GM18907 (cell line): ENCODE data around the gene CCDC182.

Source experiments
- ATAC-seq: cut with Tn5 transposase; IDR thresholded peaks from one replicate; pipeline ENCODE4 v1.9.1; 2021; ENCODE audit warnings: mild to moderate bottlenecking, moderate library complexity; ENCODE audit not compliant: unreplicated experiment

The CCDC182 gene

DNA sequence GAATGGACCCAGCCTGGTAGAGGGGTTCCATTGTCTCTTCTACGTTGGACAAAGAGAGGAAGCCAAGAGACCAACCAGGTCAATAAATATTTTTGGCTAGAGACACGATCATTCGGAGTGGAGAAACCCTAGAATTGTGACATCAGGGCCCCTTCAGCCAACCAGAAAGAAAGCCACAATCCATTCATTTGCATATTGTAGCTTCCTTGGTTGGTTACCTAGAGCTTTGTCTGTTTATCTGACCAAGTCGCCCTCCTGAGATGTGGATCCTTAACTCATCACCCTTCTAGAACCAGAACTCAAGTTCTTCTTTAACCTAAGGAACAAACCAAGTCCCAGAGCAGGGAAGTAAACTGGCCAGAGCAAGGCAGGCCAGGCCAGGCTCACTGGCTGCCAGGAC lies at the start of gene CCDC182:
Gene CCDC182, minus strand, starts transcription at position 58 of the 400 bp plus-strand sequence. Its CDS starts 27 bp downstream, at position 31.
- ATAC-seq, result no peak

- ATAC-seq, result no peak
Observed at GRCh38 chr17:57794841-57795240, 49.7 kb upstream of the CCDC182 start.

DNA sequence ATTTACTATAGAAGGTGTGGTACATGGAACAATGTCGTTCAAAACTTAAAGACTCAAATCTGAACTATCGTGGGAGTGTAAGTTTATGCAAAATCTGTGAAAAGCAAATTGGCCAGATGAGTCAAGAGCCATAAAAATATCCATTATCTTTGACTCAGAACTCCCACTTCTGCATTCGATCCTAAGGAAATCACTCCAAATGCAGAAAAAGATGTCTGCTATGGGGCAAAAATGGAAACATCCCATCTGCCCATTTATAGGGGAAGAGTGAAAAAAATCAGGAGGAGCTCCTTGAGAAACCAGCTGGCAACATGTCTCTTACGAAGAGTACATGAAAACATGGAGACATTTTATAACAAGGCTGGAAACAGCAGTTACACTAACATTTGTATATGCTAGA lies 43.6 kb upstream of the CCDC182 start:
- no peak for ATAC-seq

GRCh38 chr17:57785022-57785421 lies 39.9 kb upstream of the CCDC182 start:
- no peak for ATAC-seq

DNA sequence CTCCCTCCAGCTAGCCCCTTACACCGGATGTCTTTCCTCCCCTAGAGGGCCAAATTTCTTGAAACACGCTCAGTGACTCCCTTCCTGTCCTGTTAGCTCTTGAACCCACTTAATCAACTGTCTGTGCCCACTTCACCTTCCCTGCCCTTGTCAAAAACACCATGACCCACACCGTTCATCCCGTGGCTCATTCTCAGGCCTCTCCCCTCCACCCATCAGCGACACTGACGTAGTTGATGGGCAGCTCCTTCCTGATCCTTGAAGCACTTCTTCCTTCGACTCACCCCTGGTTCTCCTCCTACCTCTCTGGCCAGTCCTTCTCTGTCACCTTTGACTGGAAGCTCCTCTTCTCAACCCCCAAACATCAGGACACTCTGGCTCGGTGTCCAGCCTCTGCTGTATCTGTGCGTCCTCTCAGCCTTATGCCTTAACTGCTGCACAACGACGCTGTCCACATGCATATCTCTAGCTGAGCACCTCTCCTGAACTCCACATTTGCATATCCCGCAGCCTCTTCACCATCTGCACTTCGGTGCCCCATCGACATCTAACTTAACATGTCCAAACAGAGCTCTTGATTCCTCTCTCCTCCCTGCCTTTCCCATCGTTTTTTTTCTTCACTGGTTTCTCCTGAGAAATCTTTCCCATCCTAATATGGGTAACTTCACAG lies 39.3 kb upstream of the CCDC182 start:
- no peak for ATAC-seq

DNA sequence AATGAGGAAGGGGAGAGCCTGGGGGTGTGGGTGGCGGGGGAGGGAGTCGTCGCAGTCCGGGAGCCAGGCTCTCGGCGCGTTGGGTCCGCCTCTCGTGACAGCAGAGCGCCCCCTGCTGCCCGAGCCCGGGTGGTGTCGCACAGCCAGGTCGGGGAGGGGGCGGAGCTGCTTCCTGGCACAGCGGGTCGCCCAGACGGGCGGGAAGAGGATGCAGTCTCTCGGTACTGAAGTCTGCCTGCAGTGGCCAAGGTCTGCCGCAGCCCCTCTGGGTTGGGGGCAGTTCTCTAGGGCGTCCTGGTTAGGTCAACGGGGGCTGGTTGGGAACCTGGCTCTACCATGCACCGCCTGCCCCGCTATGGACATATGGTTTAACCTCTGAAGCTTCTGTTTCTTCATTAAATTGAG lies 38.2 kb upstream of the CCDC182 start:
- no peak for ATAC-seq

- no peak for ATAC-seq
Observed at GRCh38 chr17:57782647-57783337, 37.7 kb upstream of the CCDC182 start.

GRCh38 chr17:57782062-57782490 lies 37.0 kb upstream of the CCDC182 start:
- no peak for ATAC-seq

DNA sequence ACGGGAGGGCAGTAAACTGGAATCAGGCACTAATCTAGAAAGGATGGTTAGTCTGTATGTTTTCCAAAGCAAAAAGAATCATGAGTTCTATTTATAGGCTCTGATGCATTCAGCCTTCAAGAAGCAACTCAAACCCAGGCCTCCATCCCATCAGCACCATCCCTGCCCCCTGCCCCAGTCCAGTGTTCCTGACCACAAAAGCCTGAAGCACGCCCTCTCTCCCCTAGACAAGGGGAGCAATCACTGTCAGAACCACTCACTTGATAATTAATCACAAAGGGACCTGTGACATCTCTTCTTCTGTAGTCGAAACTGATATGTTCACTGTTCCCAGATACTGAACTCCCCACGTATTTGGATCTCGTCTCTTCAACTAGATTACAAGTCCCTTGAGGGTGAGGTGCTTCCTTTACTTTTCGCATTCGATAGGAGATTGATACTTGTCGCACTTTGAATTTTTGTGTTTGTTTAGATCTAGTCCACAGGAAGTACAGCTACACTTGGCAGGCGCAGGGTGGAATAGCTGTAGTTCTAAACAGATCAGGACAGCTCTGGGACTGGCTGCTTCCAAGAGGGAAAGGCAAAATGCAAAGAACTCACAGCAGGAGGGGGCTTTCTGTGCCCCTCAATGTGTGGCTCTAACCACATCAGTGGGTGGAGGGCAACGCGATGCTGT lies 36.4 kb upstream of the CCDC182 start:
- ATAC-seq, result no peak

DNA sequence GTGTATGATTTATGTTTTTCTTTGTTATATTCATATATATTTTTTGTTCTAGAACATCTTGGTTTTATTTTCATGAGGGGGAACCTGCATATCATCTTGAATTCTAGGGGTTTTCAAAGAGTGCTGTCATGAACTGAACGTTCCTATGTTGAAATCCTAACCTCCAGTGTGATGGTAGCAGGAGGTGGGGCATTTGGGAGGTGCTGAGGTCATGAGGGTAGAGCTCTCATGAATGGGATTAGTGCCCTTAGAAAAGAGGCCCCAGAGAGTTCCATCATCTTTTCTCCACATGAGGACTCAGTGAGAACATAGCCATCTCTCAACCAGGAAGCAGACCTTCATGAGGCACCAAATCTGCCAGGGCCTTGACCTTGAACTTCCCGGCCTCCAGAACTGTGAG lies 34.6 kb upstream of the CCDC182 start:
- no peak for ATAC-seq

GRCh38 chr17:57778306-57778705 lies 33.2 kb upstream of the CCDC182 start:
- no peak for ATAC-seq

DNA sequence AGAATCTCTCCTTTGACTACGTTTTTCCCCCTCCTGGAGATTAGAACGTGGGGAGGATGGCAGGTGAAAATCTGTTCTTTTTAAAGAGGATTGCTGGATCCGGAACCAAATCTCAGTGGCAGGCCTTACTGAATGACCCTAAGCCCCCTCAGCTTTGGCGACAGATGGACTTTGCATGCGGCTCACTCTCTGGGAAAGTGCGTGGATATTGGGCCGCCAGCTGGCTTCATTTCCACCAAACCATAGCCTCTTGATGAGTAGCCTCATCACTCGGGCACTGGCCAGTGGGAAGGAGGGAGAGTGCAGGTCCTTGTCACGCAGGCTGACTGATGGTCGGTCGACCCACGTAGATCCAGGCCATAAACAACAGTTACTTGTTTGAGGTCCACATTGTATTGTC lies 31.3 kb upstream of the CCDC182 start:
- ATAC-seq, result no peak

- ATAC-seq, result no peak
Observed at GRCh38 chr17:57774872-57775271, 29.8 kb upstream of the CCDC182 start.

- ATAC-seq, result no peak
Observed at GRCh38 chr17:57773557-57773956, 28.5 kb upstream of the CCDC182 start.

DNA sequence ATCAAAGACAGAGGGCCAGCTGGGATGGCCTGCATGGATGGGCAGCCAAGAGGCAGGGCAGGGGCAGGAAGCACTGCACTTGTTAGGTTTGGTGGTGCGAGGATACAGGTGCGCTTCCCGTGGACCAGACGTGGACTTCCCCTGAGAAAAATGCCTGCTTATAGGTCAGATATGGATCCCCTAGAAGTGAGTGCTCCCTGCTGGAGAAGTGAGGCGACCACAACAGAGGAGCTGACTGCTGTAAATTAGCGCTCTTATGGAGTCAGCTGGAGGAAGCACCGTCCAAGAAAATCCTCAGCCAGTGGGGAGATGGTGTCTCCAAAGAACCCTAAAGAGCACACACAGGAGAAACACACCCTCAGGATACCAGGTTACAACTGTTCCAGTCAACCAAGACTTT lies 27.7 kb upstream of the CCDC182 start:
- ATAC-seq, result no peak

DNA sequence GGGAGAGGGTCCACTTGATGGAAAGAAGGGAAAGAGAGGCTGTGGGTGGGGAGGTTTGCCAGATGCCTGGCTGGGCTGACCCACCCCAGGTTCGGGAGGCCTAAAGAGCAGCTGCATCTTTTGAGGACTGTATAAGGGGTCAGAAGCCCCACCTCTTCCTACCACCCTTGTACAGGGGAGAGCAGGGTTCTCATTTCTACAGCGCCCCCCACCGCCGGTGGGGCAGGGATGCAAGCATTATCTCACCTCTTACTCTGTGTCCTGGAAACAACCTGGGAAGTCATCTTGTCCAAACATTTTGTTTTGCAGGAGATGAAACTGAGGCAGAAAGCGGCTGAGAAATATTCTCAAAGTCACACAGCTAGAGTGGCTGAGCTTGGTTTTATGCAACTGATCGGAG lies 22.5 kb upstream of the CCDC182 start:
- no peak for ATAC-seq

DNA sequence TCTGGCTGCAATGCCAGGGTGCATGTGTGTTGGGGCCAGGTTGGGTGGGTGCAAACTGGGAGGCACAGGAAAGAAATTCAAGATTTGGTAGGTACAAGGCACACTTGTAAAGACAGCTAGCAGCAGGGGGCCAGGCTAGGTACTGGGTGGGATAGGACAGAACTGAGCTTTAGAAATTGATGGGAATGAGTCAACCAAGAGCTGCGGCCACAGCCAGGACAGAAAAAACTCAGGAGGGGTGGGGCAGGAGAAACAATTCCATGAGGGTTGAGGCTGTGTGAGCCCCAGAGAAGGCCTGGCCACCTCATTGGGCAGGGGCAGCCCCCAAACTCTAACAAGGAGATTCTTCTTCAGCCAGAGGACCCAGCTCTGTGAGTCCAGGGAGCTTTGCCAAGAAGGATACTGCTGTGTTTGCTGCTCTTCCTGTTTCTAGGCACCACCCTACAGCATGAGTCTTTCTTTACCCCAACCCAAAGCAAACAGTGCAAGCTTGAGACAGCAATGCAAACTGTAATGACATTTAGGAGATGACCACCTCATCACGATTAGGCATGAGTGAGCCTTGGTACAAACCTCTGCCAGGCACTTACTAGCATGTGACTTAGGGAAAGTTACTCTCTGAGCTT lies 21.3 kb upstream of the CCDC182 start:
- ATAC-seq, result no peak

DNA sequence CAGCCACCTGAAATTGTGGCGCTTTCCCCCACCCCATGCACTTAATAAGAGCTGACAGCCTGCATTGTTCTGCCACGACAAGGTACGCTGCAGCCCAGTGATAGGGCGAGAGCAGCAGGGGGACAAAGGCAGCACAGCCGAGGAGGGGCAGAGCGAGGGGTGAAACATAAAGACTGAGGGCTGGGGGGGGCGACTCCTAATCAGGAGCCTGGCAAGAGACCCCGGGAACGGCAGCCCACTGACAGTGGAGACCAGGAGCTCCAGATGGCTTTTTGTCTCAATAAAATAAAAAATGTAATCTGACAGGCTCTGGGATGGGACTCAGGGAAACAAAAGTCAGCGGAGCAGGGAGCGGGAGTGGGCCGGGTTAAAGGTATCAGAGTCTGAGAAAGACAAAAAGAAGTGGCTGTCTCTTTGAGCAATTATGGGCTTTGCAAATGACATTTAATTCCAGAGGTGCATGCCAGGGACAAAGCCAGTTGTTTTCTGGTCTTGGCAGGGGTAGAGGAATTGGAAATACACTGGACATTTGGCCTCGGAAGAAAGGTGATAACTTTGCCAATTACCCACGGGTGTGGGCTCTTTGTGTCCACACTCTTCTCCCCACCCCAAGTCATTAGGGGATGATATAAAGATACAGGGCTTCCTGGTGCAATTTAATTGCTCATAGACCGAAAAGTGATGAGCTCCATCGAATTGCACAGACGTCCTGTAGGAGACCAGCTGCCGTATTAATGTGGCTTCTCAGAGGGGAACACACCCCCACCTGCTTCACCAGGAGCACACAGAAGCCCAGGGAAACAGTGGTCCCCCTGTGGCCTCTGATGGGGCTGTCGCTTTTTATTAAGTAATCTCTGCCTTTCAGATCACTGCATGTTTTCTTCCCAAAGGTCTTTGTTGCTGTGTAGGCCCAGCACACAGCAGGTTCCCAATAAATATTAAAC lies 17.6 kb upstream of the CCDC182 start:
- ATAC-seq, result no peak

- ATAC-seq, result no peak
Observed at GRCh38 chr17:57761887-57762286, 16.8 kb upstream of the CCDC182 start.

- no peak for ATAC-seq
Observed at GRCh38 chr17:57760046-57760445, 14.9 kb upstream of the CCDC182 start.

DNA sequence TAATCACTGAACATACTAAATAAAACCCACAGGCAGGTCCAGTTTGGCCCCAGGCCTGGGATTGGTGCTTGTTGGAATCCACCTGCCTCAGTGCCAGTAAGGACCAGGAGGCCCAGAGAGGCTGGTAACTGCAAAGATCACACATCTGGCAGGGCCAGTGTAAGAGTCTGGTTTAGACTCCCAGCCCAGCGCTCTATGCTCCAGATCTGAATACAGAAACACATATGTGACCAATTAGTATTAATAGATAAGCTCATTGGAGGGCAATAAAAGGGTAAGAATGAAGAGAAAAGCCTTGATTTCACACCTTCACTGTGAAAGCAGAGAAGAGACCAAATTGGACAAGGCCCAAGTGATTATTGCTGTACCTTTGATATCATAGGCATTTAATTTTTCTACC lies 13.6 kb upstream of the CCDC182 start:
- ATAC-seq, result no peak
